Breast epithelium (tissue), 3 donors: Measurements from ENCODE around the gene SERINC5.

Source experiments
- CTCF ChIP-seq, 3 donors: fragments of 450-650 bp; IDR thresholded peaks; one replicate each; pipeline ENCODE4 v1.5.1; 2016 to 2017; ENCODE audit warnings: antibody characterized with exemption in 3 of 3, mild to moderate bottlenecking in 3 of 3, moderate library complexity in 3 of 3
- POLR2A ChIP-seq: fragments of 450-650 bp; IDR thresholded peaks from one replicate; pipeline ENCODE4 v1.6.1; 2016; ENCODE audit warnings: antibody characterized with exemption, mild to moderate bottlenecking, moderate library complexity

GRCh38 chr5:80230269-80230992 is 25.4 kb downstream of the SERINC5 start:
- TF ChIP-seq CTCF (IDR thresholded peaks at IDR 0.05) (no peak), POLR2A (no peak)
